IgD-negative memory B cell (primary cell): ENCODE results near the gene UGCG. TPM values are rescaled to one million over a fixed set of nuclear protein-coding genes. Genes with fewer than 3 reads are reported as not detected.

ENCODE experiments used
- H3K27ac Mint-ChIP-seq, 3 donors: one replicate each; pipeline ENCODE4 v1.8.0; 2020 to 2022; ENCODE audit warnings: mild to moderate bottlenecking in 3 of 3, mixed read lengths in 3 of 3, moderate library complexity in 1 of 3
- H3K27me3 Mint-ChIP-seq: one replicate; pipeline ENCODE4 v1.8.0; 2021; ENCODE audit warnings: mixed read lengths
- H3K36me3 Mint-ChIP-seq: one replicate; pipeline ENCODE4 v1.8.0; 2020; ENCODE audit warnings: mild to moderate bottlenecking, mixed read lengths
- H3K4me1 Mint-ChIP-seq, 3 donors: one replicate each; pipeline ENCODE4 v1.8.0; 2020 to 2022; ENCODE audit warnings: mixed read lengths in 3 of 3, mild to moderate bottlenecking in 1 of 3
- H3K4me3 Mint-ChIP-seq, 4 donors: one replicate each; pipeline ENCODE4 v1.8.0; 2020 to 2022; ENCODE audit warnings: mild to moderate bottlenecking in 4 of 4, mixed read lengths in 4 of 4, moderate library complexity in 3 of 4
- H3K9me3 Mint-ChIP-seq, 3 donors: one replicate each; pipeline ENCODE4 v1.8.0; 2020 to 2021; ENCODE audit warnings: mixed read lengths in 3 of 3, mild to moderate bottlenecking in 1 of 3
- polyA plus RNA-seq: library from polyadenylated mRNA; unstranded; fragments of 300-500 nt; fragmentation: Illumina TruSeq; gene quantifications from one replicate; pipeline ENCODE4 v1.2.3, GENCODE V29; 2021

The UGCG gene
- polyA plus RNA-seq, 1 donor from 2014 or later: 23.7 TPM

- Mint-ChIP-seq H3K27me3 (no peaks in the 10 kb centered on the region), H3K9me3 (no peaks in the 10 kb centered on the region), H3K4me3 (peak overlapping the region in 1 of 4 donors; percentile 22), H3K27ac (peak overlapping the region in 1 of 3 donors; percentile 2), H3K36me3 (peaks cover 8% of the 10 kb centered on the region), H3K4me1 (peaks cover 38 to 46% (median 46%) of the 10 kb centered on the region in 3 donors)
Measured at GRCh38 chr9:111922324-111923013, 25.9 kb downstream of the UGCG start.

GRCh38 chr9:111924281-111924680 lies 27.7 kb downstream of the UGCG start:
- Mint-ChIP-seq H3K4me3 (peak overlapping the region in 1 of 4 donors; percentile 32), H3K36me3 (peaks cover 2% of the 10 kb centered on the region), H3K4me1 (peaks cover 37 to 46% (median 44%) of the 10 kb centered on the region in 3 donors), H3K9me3 (no peaks in the 10 kb centered on the region), H3K27me3 (no peaks in the 10 kb centered on the region), H3K27ac (no peak overlapping the region)

- Mint-ChIP-seq H3K9me3 (no peaks in the 10 kb centered on the region), H3K27me3 (no peaks in the 10 kb centered on the region), H3K36me3 (peaks cover 2% of the 10 kb centered on the region), H3K27ac (peak overlapping the region in 2 of 3 donors; percentile 28 to 75), H3K4me1 (peaks cover 31 to 38% (median 36%) of the 10 kb centered on the region in 3 donors), H3K4me3 (peak overlapping the region in 1 of 4 donors; percentile 9)
Measured at GRCh38 chr9:111925017-111925770, 28.6 kb downstream of the UGCG start.

GRCh38 chr9:111925784-111926183 lies 29.2 kb downstream of the UGCG start:
- Mint-ChIP-seq H3K9me3 (no peaks in the 10 kb centered on the region), H3K27ac (peak overlapping the region; percentile 46 to 91 (median 75)), H3K36me3 (peaks cover 2% of the 10 kb centered on the region), H3K4me1 (peaks cover 31 to 38% (median 34%) of the 10 kb centered on the region in 3 donors), H3K4me3 (no peak overlapping the region), H3K27me3 (no peaks in the 10 kb centered on the region)

- H3K9me3 Mint-ChIP-seq: no peaks in the 10 kb centered on the region
- peaks cover 2% of the 10 kb centered on the region for H3K36me3 Mint-ChIP-seq
- H3K4me3 Mint-ChIP-seq: peak overlapping the region in 3 of 4 donors; percentile 6 to 89 (median 86)
- H3K27me3 Mint-ChIP-seq: no peaks in the 10 kb centered on the region
- peaks cover 31 to 38% (median 34%) of the 10 kb centered on the region in 3 donors for H3K4me1 Mint-ChIP-seq
- peak overlapping the region; percentile 75 to 92 (median 91) for H3K27ac Mint-ChIP-seq
Measured at GRCh38 chr9:111926421-111926875, 29.8 kb downstream of the UGCG start.

- H3K4me3 Mint-ChIP-seq: peak overlapping the region in 1 of 4 donors; percentile 35
- H3K27me3 Mint-ChIP-seq: no peaks in the 10 kb centered on the region
- H3K4me1 Mint-ChIP-seq: peaks cover 22 to 29% (median 27%) of the 10 kb centered on the region in 3 donors
- peaks cover 4% of the 10 kb centered on the region for H3K36me3 Mint-ChIP-seq
- H3K27ac Mint-ChIP-seq: peak overlapping the region in 1 of 3 donors; percentile 71
- H3K9me3 Mint-ChIP-seq: no peaks in the 10 kb centered on the region
Measured at GRCh38 chr9:111928359-111928720, 31.7 kb downstream of the UGCG start.

DNA sequence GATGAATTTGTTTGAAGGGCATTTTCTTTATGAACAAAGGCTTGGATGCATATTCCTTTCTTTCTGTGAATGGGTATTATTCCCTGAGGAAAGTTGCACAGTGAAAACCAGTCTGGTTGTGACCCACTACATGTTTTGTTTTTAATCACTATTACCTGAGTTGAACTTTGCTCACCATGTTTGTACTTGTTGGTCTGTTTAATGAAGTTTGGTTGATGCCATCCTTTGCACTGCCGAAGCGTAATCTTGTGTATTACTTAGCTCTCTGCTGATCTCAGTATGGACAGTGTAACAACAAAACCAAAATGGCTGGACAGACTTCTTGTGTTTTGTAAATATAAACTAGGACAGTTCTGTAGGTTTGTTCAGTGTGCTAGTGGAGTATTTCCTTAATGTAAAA lies 38.1 kb downstream of the UGCG start:
- no peak overlapping the region for H3K4me3 Mint-ChIP-seq
- no peak overlapping the region for H3K27ac Mint-ChIP-seq
- peaks cover 3% of the 10 kb centered on the region for H3K36me3 Mint-ChIP-seq
- peaks cover 17 to 28% (median 23%) of the 10 kb centered on the region in 3 donors for H3K4me1 Mint-ChIP-seq
- H3K9me3 Mint-ChIP-seq: no peaks in the 10 kb centered on the region
- peaks cover 1% of the 10 kb centered on the region for H3K27me3 Mint-ChIP-seq

GRCh38 chr9:111936391-111936790 lies 39.8 kb downstream of the UGCG start:
- Mint-ChIP-seq H3K27me3 (peaks cover 1% of the 10 kb centered on the region), H3K4me3 (peak overlapping the region in 1 of 4 donors; percentile 2), H3K4me1 (peaks cover 17 to 28% (median 25%) of the 10 kb centered on the region in 3 donors), H3K27ac (peak overlapping the region in 1 of 3 donors; percentile 68), H3K36me3 (peaks cover 3% of the 10 kb centered on the region), H3K9me3 (no peaks in the 10 kb centered on the region)

GRCh38 chr9:111937301-111937700 lies 40.7 kb downstream of the UGCG start:
- H3K27ac Mint-ChIP-seq: peak overlapping the region in 2 of 3 donors; percentile 41 to 68
- peak overlapping the region in 3 of 4 donors; percentile 19 to 74 (median 65) for H3K4me3 Mint-ChIP-seq
- H3K4me1 Mint-ChIP-seq: peaks cover 19 to 28% (median 25%) of the 10 kb centered on the region in 3 donors
- H3K9me3 Mint-ChIP-seq: no peaks in the 10 kb centered on the region
- peaks cover 1% of the 10 kb centered on the region for H3K27me3 Mint-ChIP-seq
- H3K36me3 Mint-ChIP-seq: peaks cover 1% of the 10 kb centered on the region

GRCh38 chr9:111937781-111938426 lies 41.3 kb downstream of the UGCG start:
- Mint-ChIP-seq H3K9me3 (no peaks in the 10 kb centered on the region), H3K4me1 (peaks cover 19 to 28% (median 25%) of the 10 kb centered on the region in 3 donors), H3K27me3 (peaks cover 1% of the 10 kb centered on the region), H3K27ac (peak overlapping the region; percentile 16 to 68 (median 41)), H3K4me3 (peak overlapping the region; percentile 19 to 74 (median 58)), H3K36me3 (peaks cover 1% of the 10 kb centered on the region)

DNA sequence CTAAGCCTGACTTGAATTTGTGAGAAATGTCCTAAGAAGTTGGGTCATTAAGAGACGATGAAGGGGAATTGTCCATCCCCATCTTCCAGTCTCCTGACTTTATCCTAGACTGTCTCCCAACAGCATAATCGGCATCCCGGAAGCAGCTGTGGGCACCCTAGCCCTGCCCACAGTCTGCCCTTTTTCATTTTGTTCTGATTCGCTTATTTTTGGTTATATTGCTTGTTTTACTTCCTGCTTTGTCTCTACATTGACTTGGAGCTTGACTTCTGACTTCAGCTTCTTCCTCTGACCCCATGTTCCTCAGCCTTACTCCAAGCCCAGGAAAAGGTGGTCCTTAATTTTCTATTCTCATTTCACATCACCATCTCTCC lies 41.8 kb downstream of the UGCG start:
- Mint-ChIP-seq H3K27ac (peak overlapping the region; percentile 16 to 68 (median 41)), H3K9me3 (no peaks in the 10 kb centered on the region), H3K4me3 (peak overlapping the region in 3 of 4 donors; percentile 19 to 70 (median 50)), H3K27me3 (peaks cover 1% of the 10 kb centered on the region), H3K36me3 (peaks cover 1% of the 10 kb centered on the region), H3K4me1 (peaks cover 21 to 32% (median 25%) of the 10 kb centered on the region in 3 donors)

GRCh38 chr9:111939322-111939721 lies 42.7 kb downstream of the UGCG start:
- Mint-ChIP-seq H3K4me1 (peaks cover 23 to 33% (median 29%) of the 10 kb centered on the region in 3 donors), H3K9me3 (no peaks in the 10 kb centered on the region), H3K27me3 (peaks cover 1% of the 10 kb centered on the region), H3K36me3 (peaks cover 1% of the 10 kb centered on the region), H3K4me3 (peak overlapping the region in 3 of 4 donors; percentile 26 to 53 (median 31)), H3K27ac (peak overlapping the region in 1 of 3 donors; percentile 67)

DNA sequence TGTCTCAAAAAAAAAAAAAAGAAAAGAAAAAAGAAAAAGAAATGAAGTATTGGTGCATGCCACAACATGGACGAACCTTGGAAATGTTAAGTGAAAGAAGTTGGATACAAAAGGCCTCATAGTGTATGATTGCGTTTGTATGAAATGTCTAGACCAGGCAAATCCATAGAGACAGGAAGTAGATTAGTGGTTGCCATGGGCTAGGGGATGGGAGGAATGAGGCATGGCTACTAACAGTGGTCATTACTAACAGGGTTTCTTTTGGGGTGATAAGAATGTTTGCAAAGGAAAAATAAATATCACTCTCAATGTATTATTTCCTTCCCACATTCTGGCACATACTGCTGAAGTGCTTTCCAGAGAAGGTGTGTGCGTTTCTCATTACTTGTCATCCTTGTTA lies 44.1 kb downstream of the UGCG start:
- Mint-ChIP-seq H3K36me3 (peaks cover 1% of the 10 kb centered on the region), H3K27ac (no peak overlapping the region), H3K9me3 (no peaks in the 10 kb centered on the region), H3K4me3 (no peak overlapping the region), H3K27me3 (peaks cover 1% of the 10 kb centered on the region), H3K4me1 (peaks cover 33 to 47% (median 40%) of the 10 kb centered on the region in 3 donors)

DNA sequence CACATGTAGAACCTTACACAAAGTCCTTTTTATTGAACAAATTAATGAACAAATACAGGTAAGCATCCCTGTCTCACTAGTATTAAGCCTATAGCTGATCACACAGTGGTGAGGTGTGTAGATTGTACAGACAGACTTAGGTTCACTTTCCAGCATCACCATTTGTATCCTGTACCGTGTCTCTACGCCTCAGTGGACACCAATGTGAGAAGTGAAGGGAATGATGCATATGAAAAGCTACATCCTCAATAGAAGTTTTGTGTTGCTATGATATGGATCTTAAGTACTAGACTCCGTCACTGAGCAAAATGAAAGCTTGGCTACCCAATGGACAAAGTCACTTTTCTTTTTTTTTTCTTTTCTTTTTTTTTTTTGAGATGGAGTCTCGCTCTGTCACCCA lies 46.6 kb downstream of the UGCG start:
- Mint-ChIP-seq H3K4me1 (peaks cover 26 to 34% (median 29%) of the 10 kb centered on the region in 3 donors), H3K27ac (no peak overlapping the region), H3K27me3 (peaks cover 1% of the 10 kb centered on the region), H3K4me3 (no peak overlapping the region), H3K9me3 (no peaks in the 10 kb centered on the region), H3K36me3 (peaks cover 2% of the 10 kb centered on the region)

- no peaks in the 10 kb centered on the region for H3K9me3 Mint-ChIP-seq
- H3K4me3 Mint-ChIP-seq: no peak overlapping the region
- no peaks in the 10 kb centered on the region for H3K27me3 Mint-ChIP-seq
- peaks cover 2% of the 10 kb centered on the region for H3K36me3 Mint-ChIP-seq
- H3K27ac Mint-ChIP-seq: no peak overlapping the region
- H3K4me1 Mint-ChIP-seq: peaks cover 22 to 33% (median 25%) of the 10 kb centered on the region in 3 donors
Measured at GRCh38 chr9:111943746-111944145, 47.1 kb downstream of the UGCG start.
